Measurements from ENCODE around the gene MRPL54.

MRPL54 gene

DNA sequence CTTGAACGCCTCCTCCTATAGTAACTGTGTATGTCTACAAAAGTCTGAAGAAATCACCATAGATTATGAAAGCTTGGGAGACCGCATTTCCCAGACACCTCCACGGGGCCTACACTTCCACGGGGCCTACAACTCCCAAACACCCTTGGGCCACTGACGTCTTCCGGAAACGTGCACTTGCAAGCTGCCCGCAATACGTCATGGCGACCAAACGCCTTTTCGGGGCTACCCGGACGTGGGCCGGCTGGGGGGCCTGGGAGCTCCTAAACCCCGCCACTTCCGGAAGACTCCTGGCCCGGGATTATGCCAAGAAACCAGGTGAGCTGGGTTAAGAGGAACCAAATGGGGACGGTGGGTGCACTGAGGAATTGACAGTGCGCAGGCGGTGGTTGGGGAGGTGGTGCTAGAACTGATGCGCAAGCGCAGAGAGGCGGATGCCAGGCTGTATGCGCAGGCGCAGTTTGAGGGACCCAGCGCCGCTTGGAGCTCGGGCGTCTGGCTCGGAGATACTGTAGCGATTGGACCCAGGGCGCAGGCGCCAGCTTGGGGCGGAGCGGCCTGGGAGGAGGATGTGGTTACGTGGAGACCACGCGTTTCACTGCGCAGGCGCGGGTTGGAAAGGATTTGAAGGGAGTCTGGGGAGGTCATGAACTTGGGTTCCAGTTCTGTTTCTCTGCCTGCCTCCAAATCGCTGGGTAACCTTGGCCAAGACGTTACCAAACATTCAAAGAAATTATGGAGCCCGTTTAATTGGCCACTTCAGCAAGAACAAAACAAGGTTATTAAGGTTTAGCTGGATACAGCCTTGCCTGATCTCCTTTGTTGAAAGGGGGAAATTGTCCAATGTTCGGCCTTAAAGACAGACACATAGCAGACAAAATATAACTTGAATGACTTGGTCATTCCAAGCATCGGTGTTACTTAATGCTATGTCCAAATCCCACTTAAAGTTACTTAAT, at the start of gene MRPL54:
TSS of gene MRPL54 (plus strand) at position 182 of the 959 bp plus-strand sequence. CDS start at position 201, 19 bp downstream.
- DNase-seq = peak; percentile 99

DNA sequence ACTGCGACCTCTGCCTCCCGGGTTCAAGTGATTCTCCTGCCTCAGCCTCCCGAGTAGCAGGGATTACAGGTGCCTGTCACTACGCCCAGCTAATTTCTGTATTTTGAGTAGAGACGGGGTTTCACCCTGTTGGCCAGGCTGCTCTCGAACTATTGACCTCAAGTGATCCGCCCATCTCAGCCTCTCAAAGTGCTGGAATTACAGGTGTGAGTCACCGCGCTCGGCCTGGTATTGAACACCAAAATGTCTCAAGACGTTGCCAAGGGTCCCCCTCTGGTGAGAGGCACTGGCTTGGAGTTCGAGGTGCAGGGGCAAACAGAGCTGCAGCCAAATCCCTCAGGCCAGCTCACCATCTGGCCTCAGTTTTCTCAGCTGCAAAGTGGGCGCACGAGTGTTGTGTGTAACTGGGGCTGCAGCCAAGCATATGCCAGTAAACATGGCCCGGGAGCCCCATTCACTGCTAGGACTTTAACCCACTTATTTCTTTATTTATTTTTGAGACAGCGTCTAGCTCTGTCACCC, 46.3 kb upstream of the MRPL54 start:
- DNase-seq = no peak

DNA sequence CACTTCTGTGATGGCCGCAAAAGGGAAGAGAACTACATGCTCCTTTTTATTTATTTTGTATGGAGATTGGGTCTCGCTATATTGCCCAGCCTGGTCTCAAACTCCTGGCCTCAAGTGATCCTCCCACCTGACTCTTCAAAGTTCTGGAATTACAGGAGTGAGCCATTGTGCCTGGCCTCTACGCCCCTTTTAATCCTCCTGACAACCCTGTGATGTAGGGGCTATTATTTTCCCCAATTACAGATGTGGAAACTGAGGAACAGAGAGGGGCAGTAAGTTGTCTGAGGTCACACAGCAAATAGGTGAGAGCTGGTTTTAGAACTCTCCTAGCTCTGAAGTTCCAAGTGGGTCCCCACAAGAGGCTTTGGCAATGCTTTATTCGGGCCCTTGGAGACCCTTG, 42.6 kb upstream of the MRPL54 start:
- DNase-seq = no peak

DNA sequence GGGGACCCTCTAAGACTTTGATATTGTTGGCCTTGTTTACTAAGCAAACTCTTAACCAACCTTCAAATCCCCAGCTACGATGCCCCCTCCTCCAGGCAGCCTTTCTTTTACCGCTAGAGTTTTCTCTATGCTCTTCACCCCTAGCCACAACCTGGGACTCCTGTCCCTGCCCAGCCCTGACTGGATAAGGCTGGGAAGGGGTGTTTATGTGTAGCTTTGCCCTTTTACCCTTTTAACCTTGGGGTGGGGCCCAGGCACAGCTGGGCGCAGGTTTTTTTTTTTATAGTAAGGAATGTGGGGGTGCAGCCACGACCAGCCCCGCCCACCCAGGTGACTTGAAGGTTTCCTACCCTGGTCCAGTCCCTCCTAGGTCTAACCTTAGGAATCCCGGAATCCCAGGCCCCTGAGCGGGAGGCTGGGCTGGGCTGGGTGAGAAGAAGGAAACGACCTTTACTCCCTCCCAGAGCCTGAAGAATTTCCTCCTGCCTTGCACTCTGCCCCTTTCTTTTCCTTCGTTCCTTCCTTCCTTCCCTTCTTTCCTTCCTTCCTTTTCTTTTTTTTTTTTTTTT, 42.0 kb upstream of the MRPL54 start:
- no peak for DNase-seq

DNA sequence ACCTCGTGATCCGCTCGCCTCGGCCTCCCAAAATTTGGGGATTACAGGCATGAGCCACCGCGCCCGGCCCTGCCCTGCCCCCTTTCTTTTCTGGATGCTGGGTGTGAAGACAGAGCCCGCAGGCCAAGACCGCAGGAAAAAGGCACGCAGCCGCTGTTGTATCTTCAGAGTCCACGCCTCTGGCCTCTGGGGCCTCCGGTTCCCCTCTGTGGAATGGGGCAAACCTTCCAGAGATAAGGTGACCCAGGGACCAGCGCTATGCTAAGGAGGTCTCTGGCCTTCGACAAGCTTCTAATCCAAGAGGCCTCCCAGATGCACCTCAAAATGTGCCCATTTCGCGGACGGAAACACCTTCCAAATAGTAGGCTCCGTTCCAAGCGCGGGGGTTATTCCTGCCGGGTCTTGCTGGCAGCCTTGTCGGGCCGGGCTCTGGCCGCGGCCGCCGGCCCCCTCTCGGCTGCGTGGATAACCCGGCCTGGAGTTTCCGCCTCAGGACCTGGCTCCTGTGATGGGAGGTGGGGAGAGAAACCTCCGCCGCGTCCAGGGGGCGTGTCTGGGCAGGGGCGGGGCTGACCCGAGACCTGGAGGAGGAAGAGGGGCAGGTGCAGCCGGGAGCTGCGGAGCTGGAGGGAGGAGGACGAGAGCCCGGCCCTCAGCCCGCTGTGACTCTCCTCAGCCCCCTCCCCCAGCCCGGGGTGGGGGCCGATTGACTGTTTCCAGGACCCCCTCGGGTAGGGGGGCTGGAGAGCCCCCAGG, 41.2 kb upstream of the MRPL54 start:
- peak; percentile 92 for DNase-seq

DNA sequence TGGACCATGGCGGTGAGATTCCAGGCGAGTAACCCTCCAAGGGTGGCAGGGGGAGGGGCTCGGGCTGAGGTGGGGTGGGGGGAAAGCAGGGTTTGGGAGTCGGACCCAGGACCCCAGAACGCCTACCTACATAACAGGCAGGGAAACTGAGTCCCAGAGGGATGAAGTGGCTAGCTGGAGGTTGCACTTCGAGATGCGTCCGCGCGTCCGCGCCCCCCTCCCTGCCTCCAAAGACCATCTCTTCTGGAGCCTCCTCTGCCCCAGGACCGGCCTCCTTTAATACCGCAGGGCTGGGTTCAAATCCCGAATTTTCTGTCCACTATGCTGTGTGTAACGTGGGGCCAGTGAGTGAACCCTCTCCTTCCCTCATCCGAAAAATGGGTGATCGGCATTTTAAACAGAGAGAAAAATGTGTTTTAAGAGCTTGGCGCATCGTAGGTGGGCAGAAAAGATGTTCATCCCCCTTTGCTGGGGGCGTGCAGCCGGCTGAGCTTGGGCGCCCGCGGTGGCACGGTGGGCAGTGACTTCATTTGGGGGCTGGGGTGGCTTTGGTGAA, 40.5 kb upstream of the MRPL54 start:
- DNase-seq = no peak

DNA sequence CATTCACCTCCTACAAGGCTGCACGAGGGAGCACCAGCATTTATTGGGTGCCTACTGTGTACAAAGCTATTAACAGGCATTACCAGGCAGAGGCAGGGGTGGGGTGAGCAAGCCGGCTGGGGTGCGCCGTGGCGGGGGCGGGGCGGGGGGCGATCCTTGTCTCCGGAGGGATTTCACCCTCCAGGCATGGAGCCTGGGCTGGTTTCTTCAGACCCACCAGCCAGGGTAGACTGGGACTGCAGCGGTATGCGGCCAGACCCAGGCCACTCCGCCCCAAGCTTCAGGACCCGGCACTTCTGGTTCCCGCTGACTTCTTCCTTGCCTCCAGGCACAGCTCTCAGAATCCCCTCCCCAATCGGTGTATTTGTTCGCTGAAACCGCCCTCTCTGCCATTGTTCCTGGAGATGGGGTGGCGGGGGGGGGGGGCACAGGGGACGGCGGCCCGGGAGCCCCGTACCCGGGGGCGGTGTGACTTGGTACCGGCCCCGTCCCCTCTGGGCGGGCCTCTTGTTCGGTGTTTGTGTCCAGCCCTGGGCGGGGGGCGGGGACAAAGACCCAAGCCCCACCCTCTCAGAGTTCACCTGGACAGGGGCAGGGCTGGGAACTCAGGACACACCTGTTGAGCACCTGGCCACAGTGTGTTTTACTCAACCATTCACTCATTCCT, 39.9 kb upstream of the MRPL54 start:
- DNase-seq = no peak

DNA sequence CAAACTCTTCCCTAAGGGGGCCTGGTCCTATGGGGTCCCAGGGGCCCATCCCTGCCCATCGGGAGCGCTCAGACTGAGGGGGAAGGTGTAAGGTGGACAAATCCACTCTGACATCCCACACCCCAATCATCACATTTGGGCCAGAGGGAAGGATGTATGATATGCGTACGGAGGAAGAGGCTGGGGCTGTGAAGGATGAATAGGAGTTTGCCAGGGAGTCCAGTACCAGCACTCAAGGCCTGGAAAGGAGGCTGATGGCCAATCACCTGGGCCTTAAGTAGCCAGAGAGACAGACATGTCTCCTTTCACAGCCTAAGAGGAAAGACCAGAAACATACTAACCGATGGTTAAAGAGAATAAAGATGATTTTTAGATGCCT, 39.4 kb upstream of the MRPL54 start:
- no peak for DNase-seq

DNA sequence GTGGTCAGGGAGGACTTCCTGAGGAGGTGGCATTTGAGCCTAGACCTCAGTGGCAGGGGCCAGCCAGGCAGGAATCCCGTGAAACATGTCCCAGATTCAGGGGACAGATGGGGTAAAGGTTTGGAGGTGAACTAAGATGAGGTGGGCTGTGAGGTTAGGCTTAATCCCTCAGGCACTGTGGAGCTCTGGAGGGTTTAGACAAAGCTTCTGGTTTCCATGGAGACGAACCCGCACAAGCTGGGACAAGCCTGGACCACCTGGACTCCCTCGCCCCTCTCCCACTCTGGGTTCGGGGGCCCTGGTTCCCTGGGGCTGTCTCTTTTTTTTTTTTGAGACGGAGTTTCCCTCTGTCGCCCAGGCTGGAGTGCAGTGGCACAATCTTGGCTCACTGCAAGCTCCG, 38.6 kb upstream of the MRPL54 start:
- no peak for DNase-seq

DNA sequence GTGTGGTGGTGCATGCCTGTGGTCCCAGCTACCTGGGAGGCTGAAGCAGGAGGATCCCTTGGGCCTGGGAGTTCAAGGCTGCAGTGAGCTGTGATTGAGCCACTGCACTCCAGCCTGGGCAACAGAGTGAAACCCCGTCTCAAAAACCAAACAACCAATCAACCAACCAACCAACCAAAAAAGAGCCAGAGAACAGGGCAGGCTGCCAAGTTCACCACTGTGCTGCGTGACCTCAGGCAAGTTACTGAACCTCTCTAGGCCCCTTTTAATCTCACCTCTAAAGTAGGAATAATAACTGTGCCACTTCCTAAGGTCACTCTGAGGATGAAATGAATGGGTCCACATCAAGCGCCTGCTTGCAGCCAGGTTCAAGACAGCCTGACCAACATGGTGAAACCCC, 37.4 kb upstream of the MRPL54 start:
- DNase-seq = no peak

DNA sequence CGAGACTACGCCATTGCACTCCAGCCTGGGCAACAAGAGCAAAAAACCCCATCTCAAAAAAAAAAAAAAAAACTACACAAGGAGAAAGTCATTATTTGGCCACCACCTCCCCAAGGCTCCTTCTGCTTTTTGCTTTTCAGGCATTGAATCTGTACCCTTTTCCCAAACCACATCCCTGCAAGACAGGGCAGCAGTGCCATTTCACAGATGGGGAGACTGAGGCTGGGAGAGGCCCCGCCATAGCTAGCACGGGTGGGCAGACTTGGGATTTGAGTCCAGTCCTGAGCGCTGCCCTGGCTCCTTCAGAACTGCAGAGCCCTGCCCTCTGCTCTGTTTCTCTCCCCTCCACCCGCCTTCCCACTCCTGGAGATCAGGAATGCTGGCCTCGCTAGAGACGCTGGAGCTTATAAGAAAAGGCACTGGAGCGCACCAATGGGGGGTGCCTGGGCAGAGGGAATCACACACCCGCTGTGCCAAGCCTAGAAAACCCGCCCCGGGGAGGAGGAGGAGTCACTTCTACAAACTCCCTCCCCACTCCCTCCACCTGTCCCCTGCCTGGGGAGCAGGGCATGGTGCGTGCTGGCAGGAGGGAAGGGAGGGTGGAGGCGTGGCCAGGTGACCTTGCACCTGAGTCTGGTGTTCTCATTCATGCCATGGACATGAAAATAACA, 36.7 kb upstream of the MRPL54 start:
- no peak for DNase-seq

DNA sequence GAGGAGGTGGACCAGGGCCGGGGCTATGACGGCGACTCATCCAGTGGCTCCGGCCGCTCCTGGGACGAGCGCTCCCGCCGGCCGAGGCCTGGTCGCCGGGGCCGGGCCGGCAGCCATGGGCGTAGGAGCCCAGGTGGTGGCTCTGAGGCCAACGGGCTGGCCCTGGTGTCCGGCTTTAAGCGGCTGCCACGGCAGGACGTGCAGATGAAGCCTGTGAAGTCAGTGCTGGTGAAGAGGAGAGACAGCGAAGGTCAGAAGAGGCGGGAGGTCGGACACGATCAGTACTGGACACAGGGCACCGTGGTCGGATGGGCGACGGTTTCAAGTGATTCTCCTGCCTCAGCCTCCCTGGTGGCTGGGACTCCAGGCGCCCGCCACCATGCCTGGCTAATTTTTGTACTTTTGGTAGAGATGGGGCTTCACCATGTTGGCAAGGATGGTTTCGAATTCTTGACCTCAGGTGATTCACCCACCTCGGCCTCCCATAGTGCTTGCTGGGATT, 32.0 kb upstream of the MRPL54 start:
- no peak for DNase-seq

DNA sequence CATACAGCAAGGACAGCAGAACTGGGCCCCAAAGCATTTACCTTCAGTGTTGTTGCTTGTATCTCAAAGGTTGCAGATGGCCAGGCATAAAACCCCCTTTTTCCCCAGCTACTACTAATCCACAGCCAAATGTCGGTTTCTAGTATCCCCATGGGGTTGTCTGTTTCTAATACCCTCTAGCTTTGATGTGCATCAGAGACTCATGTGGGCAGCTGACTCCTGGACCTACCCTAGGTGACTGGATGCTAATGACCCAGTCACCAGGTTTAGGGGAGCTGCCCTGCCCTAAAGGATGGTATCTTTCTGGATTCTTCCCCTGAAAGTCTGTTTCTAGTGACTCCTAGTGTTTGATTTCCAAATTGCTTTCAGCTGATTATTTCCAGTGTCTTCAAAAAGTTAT, 30.4 kb upstream of the MRPL54 start:
- DNase-seq = no peak

DNA sequence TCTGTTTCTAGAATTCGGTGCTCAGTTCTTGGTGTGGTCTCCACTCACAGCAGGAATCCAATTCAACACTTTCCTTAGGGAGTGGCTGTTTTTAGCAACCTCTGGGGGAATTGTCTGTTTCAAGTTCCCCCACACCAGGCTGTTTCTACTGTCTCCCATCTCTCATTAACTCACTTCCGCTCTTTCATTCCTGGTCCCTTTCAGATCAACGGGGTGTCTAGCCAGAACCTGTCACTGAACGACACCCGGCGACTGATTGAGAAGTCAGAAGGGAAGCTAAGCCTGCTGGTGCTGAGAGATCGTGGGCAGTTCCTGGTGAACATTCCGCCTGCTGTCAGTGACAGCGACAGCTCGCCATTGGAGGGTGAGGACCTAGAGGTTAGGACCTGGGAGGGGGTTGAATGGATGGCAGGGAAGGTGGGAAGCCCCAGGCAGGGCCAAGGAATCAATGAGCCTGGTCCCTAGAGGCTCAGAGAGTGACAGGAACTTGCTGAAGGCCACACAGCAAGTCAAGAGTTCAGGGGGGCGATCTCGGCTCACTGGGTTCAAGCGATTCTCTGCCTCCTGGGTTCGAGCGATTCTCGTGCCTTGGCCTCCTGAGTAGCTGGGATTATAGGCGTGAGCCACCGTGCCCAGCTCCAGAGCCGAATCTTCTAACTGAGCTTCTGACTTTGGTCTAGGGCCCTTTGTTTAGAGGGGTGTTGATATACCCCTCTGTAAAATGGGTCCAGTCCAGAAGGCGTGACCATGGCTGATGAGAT, 28.8 kb upstream of the MRPL54 start:
- DNase-seq = no peak

DNA sequence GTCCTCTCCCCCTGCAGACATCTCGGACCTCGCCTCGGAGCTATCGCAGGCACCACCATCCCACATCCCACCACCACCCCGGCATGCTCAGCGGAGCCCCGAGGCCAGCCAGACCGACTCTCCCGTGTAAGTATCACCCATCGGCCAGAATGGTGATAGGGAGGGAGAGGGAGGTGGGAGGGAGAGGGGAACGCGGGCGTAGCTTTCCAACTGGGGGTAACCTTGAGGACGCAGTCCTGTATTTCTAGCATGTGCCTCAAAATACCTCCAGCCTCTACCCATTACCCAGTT, 28.2 kb upstream of the MRPL54 start:
- no peak for DNase-seq

DNA sequence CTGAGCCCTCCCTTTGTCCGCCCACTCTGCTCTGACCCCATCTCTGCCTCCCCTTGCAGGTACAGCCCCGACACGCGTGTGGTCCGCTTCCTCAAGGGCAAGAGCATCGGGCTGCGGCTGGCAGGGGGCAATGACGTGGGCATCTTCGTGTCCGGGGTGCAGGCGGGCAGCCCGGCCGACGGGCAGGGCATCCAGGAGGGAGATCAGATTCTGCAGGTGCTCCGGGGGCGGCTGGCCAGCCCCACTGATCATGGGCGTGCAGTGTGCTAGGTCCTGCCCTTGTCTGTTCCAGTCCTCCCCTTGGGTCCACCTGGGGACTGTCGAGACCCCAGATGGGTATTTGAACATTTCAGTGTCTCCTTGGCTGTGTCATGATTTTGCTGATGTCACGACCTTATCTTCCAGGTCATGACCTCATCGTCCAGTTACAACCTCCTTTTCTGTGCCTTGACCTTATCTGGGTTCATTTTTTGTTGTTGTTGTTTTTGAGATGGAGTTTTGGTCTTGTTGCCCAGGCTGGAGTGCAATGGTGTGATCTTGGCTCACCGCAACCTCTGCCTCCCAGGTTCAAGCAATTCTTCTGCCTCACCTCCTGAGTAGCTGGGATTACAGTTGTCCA, 26.3 kb upstream of the MRPL54 start:
- DNase-seq = no peak

DNA sequence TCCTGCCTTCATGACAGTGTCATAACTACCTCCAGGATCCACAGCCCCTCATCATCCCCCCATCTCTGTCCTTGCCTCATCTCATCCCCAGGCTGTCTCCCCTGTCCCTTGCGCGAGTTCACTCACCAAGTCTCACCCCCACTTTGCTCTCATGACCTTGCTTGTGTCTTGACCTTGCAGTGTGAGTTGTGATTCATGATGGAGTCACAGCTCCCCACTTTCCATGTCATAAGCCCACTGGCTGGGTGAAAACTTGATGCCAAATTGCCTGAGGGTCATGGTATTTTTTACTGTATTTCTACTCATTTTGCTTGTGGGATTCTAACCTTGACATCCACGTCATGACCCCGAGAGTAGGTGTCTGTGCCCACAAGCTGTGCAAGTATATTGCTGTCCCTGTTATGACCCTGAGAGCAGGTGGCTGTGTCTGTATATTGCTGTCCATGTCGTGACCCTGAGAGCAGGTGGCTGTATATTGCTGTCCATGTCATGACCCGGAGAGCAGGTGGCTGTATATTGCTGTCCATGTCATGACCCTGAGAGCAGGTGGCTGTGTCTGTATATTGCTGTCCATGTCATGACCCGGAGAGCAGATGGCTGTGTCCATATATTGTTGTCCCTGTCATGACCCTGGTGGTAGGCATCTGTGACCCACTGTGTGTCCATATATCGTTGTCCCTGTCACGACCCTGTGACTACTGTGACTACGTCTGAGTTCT, 24.8 kb upstream of the MRPL54 start:
- DNase-seq = no peak

DNA sequence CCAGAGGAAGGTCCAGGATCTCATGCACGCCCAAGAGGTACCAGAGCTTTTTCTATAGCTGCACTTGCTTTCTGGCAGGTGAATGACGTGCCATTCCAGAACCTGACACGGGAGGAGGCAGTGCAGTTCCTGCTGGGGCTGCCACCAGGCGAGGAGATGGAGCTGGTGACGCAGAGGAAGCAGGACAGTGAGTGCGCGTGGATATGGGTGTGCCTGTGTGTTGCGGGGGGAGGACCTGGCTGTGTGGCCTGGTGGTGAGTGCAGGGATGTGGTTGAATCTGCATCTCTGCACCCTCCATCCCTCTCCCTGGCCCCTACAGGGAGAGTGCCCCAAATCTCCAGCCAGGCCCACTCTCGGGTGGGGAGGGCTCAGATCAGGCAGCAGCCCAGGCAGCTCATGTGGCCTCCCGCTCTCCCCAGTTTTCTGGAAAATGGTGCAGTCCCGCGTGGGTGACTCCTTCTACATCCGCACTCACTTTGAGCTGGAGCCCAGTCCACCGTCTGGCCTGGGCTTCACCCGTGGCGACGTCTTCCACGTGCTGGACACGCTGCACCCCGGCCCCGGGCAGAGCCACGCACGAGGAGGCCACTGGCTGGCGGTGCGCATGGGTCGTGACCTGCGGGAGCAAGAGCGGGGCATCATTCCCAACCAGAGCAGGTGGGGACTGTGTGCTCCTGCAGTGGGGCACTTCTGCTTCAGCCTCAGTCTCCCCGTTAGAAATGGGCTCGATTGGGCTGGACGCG, 23.8 kb upstream of the MRPL54 start:
- no peak for DNase-seq

DNA sequence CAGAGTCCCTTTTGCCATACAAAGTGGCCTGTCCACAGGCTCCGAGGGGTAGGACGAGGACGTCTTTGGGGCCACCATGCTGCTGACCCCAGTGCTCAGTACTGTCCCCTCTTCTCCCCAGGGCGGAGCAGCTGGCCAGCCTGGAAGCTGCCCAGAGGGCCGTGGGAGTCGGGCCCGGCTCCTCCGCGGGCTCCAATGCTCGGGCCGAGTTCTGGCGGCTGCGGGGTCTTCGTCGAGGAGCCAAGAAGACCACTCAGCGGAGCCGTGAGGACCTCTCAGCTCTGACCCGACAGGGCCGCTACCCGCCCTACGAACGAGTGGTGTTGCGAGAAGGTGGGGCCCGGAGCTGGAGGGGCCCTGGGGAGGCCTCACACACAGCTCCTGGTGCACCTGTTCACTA, 22.1 kb upstream of the MRPL54 start:
- DNase-seq = no peak
